ENCODE data around the gene DDX56.

GRCh38 chr7:44549457-44549856, 24.3 kb downstream of the DDX56 start:
- TF ChIP-seq CTCF (conservative IDR thresholded peaks at IDR 0.05; ENCODE audit: low read depth, low read length) (no peak), EZH2 (IDR thresholded peaks at IDR 0.05; ENCODE audit: low read length, unreplicated experiment) (no peak), EZH2phosphoT487 (IDR thresholded peaks at IDR 0.05; ENCODE audit: borderline replicate concordance, low read length) (no peak)
